GM18909 (cell line): ENCODE data around the gene FUZ.
"Not testable (repeated sequence)": the region's sequence is repeated elsewhere in the genome, so short reads cannot be mapped to it uniquely, and the experiment has no call there.

Experiments used
- ATAC-seq: cut with Tn5 transposase; IDR thresholded peaks from one replicate; pipeline ENCODE4 v1.9.1; 2021; ENCODE audit warnings: mild to moderate bottlenecking; ENCODE audit not compliant: unreplicated experiment, poor library complexity

The FUZ gene

DNA sequence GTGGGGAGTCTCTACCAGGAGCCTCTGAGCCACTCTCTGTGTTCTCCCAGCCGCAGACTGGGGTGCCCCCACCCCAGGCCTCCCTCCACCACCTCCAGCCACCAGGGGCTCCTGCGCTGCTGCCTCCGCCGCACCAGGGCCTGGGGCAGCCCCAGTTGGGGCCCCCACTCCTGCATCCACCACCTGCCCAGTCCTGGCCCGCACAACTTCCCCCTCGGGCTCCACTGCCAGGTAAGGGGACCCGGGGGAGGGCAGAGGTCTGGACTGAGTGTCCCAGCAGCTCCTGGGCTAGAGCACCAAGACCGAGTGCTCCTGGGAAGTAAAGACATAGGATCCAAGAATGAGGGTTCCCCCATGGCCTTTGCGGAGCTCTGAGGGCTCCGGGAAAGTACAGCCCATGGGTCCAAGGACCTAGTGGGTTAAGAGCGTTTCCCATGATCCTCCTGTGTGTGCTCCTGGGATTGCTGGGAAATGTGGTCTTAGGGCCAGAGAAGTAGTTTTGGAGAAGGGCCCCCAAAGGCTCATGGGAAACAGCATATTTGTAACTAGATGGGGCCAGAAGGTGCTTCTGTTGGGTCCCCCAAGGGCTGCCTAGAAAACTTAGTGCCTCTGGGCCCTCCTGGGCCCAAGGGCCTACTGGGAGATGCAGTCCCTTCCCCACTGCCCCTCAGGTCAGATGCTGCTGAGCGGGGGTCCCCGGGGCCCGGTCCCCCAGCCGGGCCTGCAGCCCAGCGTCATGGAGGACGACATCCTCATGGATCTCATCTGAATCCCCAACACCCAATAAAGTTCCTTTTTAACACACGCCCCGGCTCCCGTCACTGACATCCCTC, 23.3 kb upstream of the FUZ start:
- ATAC-seq, result no peak

DNA sequence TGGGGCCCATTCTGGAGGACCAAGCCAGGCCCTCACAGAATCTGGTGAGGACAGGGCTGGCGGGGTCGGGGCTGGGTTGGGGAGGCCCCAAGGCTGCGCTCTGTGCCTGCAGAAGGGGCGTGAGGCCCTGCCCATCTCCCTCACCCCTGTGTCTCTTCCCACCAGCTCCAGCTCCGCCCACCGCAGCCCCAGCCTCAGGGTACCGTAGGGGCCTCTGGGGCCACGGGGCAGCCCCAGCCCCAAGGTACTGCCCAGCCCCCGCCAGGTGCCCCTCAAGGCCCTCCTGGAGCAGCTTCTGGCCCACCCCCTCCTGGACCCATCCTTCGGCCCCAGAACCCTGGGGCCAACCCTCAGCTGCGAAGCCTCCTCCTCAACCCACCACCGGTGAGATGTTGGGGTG, 22.5 kb upstream of the FUZ start:
- no peak for ATAC-seq

DNA sequence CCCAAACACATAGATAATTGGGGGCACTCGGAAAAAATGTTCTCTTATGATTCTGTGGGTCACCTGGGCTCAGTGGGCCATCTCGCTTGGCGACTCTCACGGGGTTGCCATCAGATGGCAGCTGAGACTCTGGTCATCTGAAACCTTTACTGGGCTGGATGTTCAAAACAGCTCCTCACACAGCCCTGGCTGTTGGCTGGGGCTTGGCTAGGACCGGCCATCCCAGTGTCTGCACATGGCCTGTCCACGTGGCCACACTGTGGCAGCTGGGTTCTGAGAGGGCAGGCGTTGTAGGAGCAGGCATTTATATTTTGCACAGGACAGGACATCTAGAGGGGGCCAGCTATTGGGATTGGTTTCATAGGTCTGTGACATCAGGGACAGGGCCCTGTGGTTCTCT, 20.5 kb upstream of the FUZ start:
- no peak for ATAC-seq

DNA sequence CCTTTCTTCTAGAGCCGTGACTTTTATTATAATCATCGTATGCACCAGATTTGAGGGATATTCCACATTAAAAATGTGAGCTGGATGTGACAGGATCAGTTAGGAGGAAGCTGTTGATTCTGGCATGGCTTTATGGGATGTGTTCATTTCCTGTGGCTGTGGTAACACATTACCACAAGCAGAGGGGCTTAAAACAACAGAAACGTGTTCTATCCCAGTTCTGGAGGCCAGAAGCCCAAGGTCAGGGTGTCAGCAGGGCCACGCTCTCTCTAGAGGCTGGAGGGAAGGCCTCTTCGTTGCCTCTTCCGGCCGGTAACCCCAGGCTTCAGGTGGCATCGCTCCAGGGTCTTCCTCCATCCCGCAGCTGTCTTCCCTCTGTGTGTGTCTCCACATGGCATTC, 19.5 kb upstream of the FUZ start:
- ATAC-seq, result no peak

DNA sequence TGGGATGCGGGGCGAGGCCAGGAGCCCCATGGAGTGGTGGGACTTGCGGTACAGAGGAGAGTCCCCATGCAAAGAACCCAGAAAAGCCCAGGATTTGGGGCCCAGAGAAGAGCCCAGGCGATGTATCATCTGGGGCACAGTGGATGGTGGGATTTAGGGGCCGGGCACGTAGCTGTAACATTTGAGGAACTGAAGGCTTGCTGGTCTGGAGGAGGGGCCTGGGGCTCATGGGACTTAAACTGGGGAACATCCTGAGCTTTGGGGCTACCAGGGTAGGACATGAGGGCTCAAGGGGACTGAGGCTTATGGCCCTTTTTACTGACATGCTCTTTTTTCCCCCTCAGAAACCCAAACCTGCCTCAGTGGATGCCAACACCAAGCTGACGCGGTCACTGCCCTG, 18.5 kb upstream of the FUZ start:
- ATAC-seq, result no peak

DNA sequence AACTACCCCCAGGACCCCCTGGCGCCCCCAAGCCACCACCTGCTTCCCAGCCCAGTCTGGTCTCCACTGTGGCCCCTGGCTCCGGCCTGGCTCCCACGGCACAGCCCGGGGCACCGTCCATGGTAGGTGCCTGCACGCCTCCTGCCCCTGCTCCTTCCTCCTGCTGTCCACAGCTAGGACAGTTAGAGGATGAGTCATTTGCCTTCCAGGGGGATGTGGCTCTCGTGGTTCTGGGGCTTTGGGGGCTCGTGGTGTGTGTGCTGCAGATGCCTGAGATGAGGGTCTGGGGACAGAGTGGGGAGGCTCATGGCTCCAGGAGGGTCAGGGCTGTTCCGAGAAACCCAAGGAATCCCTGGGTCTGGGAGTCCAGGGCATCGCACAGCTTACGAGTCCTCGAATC, 17.7 kb upstream of the FUZ start:
- ATAC-seq, result no peak

DNA sequence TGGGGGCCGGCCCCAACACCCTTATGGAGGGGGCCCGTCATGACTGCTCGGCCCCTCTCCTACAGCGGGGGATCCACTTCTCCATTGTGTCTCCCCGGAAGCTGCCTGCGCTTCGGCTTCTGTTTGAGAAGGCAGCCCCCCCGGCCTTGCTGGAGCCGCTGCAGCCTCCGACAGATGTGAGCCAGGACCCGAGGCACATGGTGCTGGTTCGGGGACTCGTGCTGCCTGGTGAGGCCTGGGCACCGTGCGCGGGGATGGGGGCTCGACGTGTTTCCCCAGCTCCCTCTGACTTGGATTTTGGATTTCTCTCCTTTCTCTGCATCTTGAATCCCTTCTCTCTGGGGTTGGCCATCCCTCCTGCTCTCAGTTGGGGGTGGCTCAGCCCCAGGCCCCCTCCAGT, 16.6 kb upstream of the FUZ start:
- ATAC-seq, result no peak

DNA sequence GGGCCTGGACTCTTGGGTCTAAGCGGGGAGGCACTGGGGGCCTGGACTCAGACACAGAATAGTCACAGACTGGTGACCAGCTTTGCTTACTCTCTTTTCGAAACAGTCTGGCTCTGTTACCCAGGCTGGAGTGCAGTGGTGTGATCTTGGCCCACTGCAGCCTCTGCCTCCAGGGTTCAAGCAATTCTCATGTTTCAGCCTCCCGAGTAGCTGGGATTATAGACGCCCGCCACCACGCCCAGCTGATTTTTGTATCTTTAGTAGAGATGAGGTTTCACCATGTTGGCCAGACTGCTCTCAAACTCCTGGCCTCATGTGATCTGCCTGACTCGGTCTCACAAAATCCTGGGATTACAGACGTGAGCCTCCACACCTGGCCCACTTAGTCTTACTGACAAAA, 16.1 kb upstream of the FUZ start:
- no peak for ATAC-seq

DNA sequence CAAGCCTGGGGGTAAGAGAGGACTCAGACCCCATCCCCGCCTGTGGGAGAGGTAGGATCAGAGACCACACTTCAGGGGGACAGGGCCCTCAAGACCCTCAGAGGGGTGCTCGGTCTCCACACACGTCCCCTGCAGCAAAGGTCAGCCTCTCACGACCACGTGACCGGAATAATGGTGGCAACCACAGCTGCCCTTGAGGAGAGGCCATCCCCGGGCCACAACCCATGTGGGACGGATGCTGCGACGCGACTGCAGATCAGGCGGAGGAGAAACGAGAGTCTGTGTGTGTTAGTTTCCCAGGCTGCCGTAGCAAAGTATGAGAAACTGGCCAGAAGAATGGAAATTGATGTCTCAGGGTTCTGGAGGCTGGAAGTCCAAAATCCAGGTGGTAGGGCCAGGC, 13.9 kb upstream of the FUZ start:
- ATAC-seq, result no peak

DNA sequence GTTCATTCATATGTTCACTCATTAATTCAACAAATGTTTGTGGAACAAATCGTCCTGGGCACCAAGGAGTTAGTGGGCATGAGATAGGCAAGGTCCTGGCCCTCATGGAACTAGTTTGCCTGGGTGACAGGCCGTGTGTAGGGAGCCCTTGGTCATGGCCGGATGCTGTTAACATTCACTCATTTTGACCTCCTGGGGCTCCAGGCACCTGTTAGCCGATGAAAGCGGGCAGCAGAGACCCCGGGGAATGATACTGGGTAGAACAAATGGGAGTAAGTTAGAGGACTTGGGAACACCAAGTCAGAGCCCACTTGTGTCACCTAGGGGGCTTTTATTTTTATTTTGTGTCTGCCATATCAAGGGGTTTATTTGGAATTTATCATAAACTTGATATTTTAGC, 11.6 kb upstream of the FUZ start:
- no peak for ATAC-seq

DNA sequence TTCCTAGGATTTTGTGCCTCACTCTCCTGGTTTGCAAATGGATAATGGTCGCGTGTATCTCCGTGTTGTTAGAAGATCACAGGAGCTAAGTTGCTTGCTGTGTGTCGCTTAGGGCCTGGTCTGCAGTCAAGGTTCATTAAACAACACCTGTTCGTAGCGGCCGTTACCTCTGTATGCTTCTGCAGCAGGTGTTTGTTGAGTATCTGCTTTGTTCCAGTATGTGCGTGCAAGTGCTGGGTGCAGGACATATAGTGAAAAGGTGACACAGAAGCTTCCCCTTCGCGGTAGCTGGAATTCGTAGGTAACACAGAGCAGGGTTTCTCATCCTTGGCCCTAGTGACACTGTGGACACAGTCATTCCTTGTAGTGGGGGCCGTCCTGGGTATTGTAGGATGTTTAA, 10.4 kb upstream of the FUZ start:
- ATAC-seq, result no peak

DNA sequence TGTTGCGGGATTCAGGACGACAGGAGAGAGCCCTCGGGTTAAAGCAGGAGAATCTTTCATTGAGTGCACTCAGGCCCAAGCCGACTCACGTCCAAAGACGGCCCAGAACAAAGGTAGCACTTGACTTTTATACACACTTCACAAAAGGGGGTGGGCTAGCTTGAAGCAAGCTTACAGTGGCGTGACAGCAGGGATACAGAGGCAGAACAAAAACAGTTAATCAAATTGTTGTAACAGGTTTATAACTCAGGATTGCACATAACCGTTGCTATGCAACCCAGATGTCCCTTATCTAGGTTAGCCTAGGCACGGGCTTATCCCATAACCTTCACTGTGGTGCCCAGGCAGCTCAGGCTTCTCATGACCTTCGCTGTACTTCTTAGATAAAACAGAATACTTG, 7.0 kb upstream of the FUZ start:
- ATAC-seq, result no peak

DNA sequence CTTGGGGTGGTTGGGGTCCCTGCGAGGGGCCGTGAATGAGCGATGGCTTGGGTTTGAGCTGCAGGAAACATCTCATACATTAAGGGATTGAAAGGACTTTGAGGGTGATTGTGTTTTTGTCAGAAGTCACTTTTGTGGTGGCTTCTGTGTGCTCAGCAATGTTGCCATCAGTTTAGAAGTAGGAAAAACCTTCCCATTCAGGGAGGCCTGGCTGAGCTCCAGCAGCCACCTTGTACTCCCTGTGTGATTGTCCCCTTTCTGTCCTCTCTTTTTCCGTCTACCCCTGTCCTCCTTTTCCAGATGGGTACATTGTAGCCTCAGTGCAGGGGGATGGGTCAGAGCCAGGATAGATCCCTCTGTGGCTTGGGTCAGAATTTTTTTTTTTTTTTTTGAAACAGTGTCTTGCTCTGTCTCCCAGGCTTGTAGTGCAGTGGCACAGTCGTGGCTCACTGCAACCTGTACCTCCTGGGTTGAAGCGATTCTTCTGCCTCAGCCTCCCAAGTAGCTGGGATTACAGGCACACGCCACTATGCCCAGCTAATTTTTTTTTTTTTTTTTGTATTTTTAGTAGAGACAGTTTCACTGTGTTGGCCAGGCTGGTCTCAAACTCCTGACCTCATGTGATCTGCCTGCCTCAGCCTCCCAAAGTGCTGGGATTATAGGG, 6.5 kb upstream of the FUZ start:
- ATAC-seq, result not testable (repeated sequence)

DNA sequence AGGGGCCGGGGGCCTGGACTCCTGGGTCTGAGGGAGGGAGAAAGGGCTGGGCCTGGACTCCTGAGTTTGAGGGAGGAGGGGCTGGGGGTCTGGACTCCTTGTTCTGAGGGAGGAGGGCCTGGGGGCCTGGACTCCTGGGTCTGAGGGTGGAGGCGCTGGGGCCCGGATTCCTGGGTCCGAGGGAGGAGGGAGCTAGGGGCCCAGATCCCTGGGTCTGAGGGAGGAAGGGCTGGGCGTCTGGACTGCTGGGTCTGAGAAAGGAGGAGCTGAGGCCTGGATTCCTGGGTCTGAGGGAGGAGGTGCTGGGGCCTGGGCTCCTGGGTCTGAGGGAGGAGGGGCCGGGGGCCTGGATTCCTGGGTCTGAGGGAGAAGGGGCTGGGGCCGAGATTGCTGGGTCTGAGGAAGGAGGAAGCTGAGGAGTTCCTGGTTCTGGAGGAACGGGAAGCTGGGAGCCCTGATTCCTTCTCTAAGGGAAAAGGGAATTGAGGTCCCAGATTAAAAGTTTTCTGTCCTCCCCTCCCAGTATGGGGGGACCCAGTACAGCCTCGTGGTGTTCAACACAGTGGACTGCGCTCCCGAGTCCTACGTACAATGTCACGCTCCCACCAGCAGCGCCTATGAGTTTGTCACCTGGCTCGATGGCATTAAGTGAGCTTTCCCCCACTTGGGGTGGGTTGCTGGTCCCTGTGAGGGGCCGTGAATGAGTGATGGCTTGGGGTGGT, 5.7 kb upstream of the FUZ start:
- no peak for ATAC-seq

DNA sequence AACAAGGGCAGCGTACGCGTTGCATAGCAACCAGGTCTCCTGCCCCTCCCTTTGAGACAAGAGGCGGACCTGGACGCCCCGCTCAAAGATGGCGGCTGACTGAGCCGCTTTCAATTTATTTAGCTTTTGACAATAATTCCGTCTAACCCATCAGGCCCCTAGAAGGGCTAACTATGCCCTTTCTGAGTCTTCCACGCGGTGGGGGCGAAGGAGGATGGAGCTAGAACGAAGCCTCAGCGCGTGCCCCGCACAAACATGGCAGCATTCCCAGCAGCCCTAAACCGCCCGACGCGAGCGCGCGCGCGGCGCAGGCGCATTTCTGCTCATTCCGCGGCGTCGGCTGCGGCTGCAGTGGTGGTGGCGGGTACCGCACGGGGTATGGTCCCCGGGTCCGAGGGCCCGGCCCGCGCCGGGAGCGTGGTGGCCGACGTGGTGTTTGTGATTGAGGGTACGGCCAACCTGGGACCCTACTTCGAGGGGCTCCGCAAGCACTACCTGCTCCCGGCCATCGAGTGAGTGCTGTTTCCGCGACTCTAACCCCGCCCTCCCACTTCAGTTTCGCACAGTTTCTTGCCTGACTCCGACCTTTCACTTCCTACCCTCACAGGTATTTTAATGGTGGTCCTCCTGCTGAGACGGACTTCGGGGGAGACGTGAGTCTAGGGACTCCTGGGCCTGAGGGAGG, 5.0 kb upstream of the FUZ start, which contains the start of gene MED25:
Gene MED25 (plus strand): TSS at position 326 of the 685 bp plus-strand sequence. CDS start 53 bp downstream, at position 379.
- peak; percentile 76 for ATAC-seq

DNA sequence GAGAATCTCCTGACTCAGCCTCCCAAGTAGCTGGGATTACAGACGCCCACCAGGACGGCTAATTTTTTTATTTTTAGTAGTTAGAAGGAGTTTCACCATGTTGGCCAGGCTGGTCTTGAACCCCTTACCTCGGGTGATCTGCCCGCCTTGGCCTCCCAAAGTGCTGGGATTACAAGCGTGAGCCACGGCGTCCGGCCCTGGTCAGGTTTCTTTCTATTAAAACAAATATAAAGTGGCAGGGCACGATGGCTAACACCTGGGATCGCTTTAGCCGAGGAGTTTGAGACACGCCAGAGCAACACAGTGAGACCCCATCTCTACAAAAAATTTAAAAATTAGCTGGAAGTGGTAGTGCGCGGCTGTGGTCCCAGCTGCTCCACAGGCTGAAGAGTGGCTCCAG, 3.5 kb upstream of the FUZ start:
- ATAC-seq, result no peak

DNA sequence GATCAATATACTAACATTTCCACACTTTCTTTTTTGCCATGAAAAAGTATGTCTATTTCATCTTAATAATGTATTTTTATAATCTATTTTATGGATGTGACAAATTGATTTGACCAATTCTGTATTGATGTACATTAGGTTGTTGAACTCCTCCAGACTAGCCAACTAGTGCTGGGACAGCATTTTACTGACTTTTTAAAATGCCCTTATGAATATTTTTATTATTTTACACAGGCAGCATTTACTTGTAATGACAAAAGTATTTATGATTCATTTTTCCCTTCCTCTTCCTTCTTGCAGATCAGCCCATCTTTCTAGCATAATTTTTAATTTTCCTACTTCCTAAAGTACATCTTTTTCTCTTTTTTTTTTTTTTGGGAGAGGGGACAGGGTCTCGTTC, 918 bp upstream of the FUZ start:
- ATAC-seq, result no peak

DNA sequence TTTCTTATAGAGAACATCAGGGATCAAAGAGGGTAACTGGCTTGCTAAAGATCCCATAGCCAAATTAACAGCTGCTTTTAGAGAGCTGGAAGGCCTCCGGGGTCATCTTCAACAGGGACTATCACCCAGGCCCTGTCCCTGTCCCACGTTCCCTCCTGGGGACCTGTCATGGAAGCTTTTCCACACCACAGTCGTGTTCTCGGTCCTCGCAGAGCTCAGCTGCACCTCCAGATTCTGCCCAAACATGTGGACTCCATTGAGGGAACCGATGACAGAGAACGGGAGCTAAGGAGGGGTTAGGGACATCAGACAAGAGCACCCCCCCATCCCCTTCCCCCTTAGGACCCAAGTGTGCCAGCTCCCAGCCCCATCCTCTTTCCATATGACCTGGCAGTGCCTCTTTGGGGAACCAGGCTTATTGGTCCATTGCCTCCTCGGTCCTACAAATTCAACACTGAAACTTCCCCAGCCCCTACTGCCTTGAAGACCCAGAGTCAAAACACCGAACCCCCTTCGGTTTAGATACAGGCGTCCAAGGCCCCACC, 568 bp downstream of the FUZ start:
- ATAC-seq, result no peak

DNA sequence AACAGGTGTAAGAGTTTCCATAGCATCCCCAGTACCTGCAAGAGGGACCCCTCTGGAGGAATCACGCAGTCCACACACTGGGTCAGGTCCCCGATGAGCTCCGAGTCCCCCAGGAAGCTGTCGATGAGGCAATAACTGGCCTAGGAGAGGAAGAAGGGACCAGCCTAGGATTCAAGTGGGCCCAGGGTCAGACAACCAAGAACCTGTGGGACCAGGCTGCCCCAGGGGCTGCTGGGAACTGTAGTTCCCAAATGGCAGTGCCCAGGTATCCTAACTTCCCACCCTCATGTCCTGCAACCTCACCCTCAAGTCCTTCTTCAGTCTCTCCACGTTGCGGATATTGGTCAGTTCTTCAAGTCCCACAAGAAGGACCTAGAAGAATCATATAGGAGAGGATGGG, 1.8 kb downstream of the FUZ start:
- ATAC-seq, result no peak

DNA sequence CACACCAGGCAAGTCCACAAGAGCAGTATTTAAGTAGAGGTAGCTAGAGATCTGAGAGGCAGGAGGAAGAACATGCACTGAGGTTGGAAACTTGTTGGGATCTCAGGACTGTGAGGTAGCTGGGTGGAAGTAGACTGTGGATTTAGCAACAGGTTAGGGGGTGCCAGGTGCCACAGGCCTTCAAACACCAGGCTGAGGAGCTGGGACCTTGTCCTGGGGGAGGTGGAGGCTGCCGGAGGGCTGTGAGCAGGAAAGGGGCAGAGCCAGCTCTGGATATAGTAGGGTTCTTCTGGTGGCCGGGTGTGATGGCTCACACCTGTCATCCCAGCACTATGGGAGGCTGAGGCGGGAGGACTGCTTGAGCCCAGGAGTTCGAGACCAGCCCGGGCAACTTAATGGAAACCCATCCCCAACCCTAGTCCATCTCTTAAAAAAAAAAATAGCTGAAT, 3.1 kb downstream of the FUZ start:
- ATAC-seq, result no peak
